Retina (tissue), 1 donor: ENCODE data around the gene EBF3.

Experiments used
- DNase-seq: peaks from one replicate; pipeline ENCODE4 v3.0.0-alpha.2; 2016

EBF3 gene

DNA sequence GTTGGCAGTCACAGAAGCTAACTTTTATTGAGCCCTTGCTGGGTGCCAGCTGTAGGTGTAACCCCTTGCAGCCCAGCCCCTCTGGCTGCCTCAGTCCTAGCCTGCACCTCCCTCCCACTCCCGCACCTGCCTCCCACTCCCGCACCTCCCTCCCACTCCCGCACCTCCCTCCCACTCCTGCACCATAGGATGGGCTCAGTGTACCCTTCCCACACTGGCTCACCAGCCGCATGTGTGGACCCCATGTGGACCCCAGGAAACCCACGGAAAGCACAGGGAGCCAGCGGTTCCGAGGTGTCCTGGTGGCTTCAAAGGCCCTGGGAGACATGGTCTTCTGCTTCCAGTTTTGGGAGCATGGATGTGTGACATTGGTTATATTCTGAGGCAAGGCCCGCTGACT lies 132.9 kb downstream of the EBF3 start:
- DNase-seq = no peak

DNA sequence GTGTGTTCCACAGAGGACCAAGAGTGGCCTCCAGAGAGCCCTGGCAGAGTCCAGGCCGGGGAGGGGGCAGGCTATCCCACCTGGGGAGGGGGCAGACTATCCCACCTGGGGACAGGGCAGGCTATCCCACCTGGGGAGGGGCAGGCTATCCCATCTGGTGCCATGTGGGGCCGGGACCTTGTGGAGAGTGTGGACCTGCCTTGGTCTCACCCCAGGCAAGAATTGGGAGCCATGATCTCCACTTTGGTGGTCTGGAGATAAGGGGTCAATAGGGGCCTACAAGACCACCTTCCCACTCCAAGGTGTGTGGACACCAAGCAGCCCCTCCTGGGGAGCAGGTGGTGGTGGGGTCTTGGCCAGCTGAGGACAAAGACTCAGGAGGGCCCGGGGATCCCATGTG lies 138.2 kb downstream of the EBF3 start:
- no peak for DNase-seq

DNA sequence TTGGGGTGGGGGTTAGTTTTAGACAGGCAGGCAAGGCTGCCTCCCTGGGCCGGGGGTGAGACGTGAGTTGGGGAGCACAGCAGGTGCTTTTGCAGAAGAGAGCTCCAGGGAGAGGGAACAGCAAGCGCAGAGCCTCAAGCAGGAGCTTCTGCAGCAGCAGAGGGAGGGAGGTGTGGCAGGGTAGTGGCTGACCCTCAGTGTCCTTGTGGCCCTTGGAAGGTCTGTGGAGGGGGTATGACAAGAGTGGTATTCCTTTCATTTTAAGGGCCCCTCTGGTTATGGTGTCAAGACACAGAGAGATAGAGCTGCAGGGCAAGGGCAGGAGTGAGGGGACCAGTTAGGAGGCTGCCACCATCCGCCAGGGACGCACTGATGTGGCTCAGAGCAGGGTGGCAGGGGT lies 138.9 kb downstream of the EBF3 start:
- no peak for DNase-seq

DNA sequence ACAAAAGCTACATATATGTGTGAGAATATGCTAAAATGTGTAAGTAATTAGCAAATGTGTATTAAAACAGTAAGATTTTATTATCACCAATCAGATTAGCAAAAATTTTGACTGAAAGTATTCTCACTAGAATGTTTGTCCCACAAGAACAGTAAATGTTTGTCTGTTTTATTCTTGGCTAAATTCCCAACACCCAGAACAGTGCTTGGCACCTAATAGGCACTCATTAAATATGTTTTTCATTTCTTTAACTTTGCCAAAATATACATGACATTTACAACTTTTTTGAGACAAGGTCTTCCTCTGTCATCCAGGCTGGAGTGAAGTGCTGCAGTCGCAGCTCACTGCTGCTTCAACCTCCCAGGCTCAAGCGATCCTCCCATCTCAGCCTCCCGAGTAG lies 143.6 kb downstream of the EBF3 start:
- DNase-seq = no peak

DNA sequence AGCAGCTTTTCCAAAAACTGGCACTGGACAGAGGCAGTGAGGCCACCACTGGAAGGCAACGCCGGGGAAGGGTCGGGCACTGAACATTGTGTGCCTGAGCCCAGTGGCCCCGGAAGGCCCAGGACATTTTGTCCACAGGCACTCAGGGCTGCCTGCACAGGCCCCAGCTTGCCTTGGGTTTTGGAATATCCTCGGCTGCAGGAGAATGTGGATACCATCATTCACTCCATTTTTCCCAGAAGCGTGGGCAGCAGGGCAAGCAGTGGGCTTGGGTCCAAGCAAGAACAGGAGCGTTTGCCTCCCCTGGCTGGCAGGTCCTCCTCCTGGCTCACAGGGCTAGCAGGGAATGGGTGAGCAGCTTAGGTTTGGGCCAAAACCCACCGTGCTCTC lies 147.4 kb downstream of the EBF3 start:
- no peak for DNase-seq

DNA sequence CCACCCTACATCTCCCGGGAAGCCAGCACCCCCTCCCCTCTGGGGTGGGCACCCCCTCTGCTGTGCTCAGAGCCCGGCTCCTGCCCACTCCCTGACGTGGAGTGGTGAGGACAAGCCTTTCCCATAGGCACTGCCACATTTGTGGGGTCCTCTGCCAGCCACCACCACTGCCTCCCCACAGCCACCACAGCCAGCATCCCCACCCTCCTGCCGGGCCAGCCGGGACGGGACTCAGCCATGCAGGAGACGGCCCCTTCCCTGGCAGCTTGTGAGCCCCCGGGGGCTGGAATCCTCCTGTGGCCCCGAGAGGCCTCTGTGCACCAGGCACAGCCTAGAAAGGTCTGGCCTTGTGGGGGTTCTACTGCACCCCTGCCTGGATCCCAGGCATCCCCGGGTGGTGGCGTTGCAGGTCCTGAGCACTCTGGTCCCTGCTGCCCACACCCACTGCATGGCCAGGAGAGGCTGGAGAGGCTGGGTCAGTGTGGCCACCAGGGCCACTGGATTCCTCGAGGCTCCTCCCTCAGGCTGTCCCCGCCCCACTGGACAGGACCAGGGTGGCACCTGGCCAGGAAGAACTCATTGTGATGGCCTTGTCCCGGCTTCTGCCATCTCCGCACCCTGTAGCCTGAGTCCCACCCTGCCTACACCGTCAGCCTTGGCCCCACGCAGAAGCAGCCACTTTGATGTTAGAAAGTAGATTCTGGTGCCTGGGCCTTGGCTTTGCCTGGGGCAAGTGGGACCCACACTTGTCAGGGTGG lies 148.0 kb downstream of the EBF3 start:
- DNase-seq = no peak

DNA sequence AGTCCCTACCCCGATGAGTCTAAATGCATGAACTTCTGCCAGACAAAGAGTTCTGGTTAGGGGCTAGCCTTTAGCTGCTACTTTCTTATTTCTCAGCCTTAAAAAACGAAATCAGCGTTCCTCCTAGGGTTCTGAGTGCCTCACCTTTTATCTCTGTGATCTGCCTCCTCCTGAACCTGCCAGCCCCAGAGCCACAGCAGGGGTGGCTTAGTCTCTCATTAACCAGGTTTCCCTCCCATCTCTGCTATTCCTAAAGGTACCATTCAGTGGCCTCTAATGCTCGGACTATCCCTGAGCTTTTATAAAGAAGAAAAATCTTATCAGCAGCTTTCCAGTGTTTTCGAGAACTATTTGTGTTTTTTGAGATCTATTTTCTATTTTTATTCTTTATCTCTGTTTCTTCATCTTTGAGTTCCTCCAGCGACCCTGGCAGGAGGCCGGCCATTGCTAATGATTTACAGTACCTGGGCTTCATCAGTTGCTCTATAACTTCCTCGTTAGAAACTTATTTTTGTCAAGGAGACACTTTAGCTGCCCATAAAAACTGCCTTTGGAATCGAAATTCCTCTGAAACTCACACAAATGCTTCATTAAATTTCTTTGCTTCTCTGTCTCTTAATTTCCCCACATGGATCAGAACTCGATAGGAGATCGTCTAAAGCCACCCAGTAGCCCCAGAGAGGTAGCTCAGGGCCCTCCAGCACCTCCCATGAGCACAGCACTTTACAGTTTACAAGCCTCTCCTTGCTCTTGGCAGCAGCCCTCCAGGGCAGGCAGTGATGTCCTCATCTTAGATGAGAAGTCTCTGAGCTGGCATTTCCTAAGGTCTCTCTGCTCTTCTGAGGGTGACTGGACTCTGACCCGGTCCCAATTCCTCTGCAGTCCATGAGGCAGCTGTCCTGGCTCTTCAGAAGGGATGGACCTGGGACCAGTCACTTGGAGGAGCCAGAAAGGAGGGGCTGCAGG lies 149.1 kb downstream of the EBF3 start:
- DNase-seq = no peak

DNA sequence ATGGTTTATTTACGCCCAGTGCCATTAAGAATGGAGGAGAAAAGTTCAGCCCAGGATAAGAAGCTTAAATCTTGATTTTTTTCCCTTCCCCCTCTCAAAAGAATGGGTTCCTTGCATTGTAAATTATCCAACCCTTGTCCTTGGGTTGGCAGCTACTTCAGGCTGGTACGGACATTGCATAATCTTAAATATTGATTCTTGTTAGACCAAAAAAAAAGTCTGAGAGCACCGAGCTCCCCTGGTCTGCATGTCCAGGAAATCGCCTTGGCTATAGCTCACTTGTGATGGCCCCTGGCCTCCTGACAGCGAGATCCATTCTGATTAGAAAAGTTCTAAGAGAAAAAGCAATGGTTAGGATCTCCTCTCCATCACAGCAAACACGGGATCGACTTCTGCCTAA lies 151.7 kb downstream of the EBF3 start:
- DNase-seq = no peak

DNA sequence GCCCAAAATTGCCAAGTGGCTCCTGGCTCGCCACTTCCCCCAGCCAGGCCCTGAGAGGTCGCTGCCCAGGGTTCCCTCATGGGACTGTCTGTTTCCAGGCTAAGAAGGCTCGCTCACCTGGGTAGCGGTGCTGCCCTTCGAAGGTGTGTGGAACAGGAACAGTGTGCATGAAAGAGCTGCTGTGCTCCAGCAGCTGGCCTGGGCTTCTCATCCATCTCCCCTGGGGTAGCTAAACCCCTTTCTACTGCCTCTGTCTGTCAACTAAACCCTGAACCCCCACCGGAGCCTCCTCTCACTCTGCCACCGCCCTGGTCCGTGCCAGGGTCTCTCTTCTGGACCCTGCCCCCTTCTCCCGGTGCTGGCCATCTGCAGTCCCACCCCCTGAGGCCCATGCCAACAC lies 152.9 kb downstream of the EBF3 start:
- DNase-seq = no peak

DNA sequence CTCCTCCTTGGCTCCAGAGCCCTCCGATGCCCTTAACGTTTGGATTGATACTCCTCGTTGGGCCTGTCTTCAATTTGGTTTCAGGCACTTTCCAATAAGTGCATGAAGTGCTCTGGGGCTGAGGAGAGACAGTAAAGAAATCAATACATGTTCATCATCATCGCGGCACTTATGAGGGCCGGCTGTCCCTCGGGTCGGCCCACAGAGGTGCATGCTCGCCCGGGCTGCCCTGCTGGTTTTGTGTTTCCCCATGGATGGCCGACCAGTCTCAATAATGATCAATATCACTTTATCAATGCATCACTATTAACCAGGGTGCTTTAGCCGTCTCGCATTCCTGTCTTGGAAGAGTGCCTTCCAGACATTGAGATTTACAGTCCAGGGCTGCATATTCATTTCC lies 154.2 kb downstream of the EBF3 start:
- DNase-seq = peak; percentile 41

DNA sequence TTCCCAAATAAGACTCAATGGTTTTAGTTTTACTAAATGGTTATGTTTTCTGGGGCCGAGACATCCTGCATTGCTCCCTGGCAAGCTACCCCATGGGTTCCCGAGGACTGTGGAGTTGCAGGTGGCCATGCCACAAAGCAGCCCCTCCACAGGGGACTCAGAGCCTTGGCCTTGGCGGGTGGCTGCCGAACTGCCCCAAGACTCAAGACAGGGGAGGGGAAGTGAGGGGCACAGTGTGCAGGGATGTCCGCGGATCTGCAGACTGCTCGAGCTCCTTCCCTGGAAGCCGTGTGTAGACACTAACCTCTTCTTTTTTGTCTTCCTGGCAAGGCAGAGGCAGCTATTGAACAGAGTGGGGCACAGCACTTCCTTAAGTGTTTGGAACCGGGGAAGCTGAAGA lies 154.6 kb downstream of the EBF3 start:
- no peak for DNase-seq

DNA sequence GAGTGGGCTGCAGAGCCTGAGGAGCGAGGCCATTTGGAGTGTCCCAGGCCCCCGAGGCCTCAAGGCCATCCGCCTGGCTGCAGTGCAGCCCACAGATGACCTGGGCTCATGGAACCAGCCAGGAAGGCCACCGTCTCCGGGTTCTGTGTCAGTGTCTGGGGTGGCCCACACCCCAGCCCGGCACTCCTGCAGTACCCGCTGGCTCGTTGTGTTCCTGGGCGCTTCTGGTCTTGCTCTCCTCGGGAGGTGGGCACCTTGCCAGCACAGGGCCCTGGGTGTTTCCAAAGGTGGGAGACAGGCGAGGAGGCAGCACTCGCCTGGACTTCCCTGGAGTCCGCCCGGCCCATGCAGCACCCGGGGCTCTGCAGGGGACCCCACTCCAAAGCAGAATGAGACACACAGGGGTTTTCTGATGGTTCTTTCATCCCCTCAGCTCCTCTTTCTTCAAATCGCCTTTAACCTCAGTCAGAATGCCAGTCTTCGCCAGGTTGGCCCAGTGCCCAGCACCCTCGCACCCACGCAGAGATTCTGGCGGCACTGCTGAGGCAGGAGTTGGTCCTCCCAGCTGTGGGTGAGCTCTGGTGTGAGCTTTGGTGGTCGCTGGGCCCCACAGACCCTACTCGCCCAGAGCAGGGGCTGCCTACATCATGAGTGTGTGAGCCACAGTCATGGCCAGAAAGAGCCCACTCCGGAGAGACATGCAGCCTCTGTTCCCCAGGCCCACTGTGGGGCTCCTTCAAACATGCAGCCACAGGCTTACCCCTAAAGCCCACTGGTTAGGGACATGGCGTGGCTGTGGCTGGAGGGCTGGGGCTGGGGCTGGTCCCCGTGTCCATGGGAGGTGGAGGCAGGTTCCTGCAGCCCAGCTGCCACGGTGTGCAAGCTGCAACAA lies 155.7 kb downstream of the EBF3 start:
- DNase-seq = peak; percentile 2

DNA sequence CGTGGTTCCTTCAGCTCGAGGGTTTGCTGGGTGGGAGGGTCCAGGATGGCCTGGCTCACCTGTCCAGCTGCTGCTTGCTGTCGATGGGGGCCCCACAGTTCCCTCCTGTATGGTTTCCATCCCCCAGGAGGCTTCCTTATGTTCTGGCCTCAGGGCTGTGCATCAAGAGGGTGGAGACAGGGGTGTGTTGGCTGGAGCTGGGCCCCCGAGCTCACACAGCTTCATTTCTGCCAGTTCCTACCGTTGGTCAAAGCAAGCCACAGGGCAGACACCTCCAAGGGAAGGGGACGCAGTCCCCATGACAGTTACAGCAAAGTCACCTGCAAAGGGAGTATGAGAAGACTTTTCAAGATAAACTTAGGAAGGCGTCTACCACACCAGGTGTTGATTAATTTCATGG lies 156.9 kb downstream of the EBF3 start:
- no peak for DNase-seq

DNA sequence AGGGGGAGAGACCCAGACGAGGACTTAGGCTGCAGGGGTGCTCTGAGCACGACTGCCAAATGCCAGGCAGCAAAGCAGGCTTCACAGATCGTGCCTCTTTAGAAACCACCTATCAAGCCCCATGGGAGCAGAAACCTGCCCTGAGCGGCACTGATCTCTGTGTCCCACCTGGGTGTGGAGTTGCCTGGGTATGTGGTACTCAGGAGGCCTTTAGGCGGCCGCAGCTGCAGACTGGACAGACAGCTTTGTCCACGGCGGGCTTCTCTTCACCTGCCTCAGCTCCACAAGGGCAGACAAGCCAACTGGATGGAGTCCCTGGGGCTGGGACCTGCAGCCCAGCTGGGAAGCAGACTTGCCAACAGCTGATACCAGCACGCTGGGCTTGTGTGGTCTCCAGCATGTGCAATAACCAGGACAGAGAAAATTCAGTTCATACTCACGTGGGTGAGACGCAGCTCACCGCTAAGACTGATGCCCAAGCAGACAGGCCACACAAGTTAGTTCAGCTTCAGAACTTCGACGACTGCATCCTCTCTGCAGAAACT lies 163.2 kb downstream of the EBF3 start:
- peak; percentile 31 for DNase-seq

DNA sequence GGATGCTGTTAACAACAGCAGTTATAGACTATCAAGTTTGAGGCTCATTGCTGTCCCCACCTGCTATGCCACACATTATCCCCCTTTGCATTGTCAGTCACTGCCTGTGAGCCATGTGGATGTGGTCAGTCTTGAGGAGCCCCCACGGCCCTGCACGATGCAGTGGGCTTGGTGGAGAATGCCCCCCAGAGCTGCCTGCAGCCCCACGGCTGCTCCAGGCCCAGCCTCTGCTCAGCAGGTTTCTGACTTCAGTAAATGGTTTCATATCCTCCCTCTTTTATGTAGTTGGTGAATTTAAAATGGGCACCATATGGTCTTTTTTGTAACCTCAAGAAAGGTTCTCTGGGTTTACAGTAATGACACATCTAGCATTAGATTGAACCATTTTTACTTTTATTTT lies 164.1 kb downstream of the EBF3 start:
- DNase-seq = no peak

DNA sequence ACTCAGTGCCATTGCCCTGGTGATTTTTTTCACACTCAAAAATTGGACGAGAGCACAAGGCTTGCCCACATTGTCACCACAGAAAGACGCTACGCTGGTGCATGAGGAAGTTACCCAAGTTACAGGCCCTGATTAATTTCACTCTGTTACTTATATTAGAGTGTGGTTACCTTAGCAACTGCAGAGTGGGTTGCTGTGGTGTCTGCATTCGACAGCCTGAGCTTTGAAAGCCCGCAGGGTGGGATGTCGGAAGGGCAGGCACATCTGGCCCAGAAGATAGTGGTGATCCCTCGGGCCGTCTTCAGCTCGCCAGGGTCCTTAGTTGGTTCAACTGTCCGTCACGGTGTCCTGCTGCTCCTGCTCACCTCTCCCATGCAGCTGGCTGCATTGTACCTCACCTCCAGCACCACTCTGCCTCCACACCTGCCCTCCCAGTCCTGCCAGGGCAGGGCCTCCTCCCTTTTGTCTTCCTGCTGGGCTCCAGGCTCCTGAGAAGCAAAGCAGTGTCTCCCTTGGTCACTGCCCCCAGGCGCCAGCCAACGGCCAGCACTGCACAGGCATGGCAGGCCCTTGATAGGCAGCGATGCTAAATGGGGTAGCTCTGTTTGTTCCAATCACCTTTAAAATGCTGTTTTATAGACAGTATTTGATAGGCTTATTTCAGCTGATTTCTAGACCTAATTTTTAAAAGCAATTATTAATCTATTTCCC lies 167.2 kb downstream of the EBF3 start:
- DNase-seq = no peak

DNA sequence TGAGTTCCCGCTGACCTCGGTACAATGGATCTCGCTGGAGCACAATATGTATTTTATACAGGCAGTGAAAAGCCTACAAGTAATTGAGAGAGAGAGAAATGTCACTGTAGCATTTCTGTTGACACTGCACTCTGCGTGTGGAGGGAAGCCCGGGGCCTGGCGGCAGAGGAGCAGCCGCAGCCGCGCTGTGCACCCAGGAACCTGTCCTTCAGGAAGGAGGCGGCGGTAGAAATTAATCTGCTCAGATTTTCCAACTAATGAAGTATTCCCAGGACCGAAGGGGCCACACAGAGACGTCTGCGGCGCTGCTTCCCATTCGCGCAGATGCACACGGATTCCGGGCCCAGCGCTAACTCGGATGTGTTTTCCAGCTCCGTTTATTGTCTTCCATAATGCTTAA lies 170.1 kb downstream of the EBF3 start:
- no peak for DNase-seq

DNA sequence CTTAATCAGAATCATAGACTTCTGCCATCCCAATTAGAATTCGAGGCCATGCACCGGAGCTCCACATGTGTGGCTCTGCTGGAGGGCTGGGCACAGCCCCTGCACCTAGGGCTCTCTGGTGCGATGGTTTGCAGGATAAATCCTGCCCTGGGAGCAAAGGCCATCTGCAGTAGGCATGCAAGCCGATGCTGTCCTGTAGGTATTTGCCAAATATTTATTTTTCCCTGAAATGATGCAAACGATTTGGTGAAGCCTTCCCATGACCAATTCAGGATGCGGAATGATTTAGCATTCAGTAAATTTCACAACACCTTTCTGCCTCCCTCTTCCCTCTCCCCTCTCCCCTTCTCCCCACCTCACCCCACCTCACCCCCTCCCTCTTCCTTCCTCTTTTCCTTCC lies 170.6 kb downstream of the EBF3 start:
- no peak for DNase-seq

DNA sequence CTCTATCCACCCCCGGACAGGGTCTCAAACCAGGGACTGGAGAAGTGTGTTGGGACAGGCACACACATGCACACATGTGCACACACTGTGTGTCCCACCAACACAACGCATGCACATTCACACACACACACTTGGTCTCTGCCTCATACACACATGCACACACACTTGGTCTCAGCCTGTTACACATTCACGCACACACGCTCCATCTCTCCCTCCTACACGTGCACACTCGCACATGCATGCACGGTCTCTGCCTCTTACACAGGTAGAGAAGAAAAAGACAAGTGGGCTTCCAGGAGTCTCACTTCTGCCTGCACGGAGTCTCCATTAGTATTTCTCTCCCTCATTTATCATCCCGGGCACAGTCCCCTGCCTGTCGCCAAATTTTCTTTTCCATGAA lies 171.2 kb downstream of the EBF3 start:
- DNase-seq = no peak

DNA sequence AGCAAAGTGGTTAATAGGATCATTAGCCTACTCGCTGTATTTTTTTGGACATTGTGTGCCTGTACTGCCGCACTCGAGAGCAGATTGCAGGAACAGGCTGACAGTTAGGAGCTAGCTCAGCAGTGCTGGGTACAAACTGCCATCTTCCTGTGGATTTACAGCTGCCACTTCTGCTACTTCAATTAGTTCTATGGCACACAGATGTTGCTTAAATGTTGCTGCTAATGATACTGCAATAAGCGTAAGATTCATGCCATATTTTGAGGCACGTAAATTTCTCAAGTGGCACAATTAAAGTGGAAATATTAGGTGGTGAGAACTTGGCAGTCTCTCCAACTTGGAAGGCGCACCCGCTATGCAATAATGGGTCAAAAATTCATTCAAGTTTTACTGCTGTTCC lies 171.9 kb downstream of the EBF3 start:
- DNase-seq = no peak

DNA sequence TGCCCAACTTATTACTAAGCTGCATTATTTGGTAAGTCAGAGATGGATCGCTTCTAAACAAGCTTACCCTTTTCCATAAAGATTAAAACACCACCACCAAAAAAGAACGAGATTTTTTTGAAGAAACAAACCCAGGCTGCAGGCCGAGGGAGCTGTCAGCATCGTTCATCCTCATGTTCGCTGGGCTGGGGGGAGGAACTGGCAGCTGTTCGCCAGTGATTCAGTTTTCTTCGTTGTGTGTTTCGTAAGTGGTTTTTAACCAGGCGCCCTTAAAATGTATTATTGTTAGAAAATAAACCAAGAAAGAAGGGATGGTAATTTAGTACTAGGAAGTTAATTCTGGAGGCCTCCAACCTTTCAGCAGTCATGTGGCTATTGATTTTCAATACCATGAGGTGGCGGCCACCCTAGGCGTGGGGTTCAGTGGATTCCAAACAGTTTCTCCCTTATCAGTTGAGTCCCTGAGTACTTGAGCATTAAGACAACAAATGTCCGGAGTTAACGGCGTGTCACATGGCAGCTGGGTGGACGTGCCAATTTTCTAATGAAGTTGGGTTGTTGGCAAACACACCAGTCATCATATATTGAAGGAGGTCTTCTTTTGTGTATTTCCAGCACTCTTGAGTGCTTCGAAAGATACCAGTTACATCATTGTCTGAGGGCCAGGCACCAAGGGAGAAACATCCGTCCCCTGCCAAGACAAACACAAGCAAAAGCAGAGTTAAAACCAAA lies 173.2 kb downstream of the EBF3 start:
- DNase-seq = peak; percentile 47

DNA sequence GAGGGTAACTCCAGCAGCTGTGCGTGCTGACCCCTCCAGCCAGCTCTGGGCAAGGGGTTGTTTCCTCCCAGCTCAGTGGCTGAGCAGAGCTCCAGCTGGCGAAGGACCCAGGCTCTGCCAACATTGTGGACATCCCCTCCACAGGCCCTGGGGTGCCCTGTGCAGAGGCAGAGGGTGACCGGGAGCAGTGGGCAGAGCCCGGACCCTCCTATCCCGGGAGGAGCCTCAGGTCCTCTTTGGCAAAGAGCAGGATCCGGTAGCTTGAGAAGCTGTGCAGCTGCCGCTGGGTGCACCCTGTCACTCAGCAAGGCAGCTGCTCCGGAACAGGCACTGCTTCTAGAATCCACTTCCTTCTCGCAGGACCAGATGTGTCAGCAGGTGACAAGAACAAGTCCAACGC lies 175.9 kb downstream of the EBF3 start:
- DNase-seq = no peak
